DOHH2 (cell line): ENCODE measurements around the gene FOXI1.

Experiments
- H3F3A ChIP-seq: fragments of 200-600 bp; sonication (generic), shearing (Covaris generic); 2 replicates; pipeline ENCODE4 v1.6.0; 2016; ENCODE audit warnings: antibody characterized with exemption, mild to moderate bottlenecking; ENCODE audit not compliant: control insufficient read depth, insufficient read depth
- H3K27ac ChIP-seq: fragments of 200-600 bp; sonication (generic); 2 replicates; pipeline ENCODE4 v1.5.1; 2014; ENCODE audit warnings: low read depth, mild to moderate bottlenecking, low read length, moderate library complexity
- H3K27me3 ChIP-seq: fragments of 200-600 bp; sonication (generic); 2 replicates; pipeline ENCODE4 v1.6.1; 2014; ENCODE audit warnings: mild to moderate bottlenecking, low read length, mixed read lengths; ENCODE audit not compliant: control insufficient read depth
- H3K36me3 ChIP-seq: fragments of 200-600 bp; sonication (generic); 2 replicates; pipeline ENCODE4 v1.6.1; 2014; ENCODE audit warnings: mild to moderate bottlenecking, low read length, moderate library complexity, mixed read lengths; ENCODE audit not compliant: control insufficient read depth
- H3K4me1 ChIP-seq: fragments of 200-600 bp; sonication (generic); 2 replicates; pipeline ENCODE4 v1.6.1; 2014; ENCODE audit warnings: mild to moderate bottlenecking, low read length, mixed read lengths; ENCODE audit not compliant: control insufficient read depth
- H3K4me2 ChIP-seq: fragments of 200-600 bp; sonication (generic); 2 replicates; pipeline ENCODE4 v1.6.0; 2014; ENCODE audit warnings: mild to moderate bottlenecking, low read length, moderate library complexity
- H3K4me3 ChIP-seq: fragments of 200-600 bp; sonication (generic); 2 replicates; pipeline ENCODE4 v1.5.1; 2014; ENCODE audit warnings: mild to moderate bottlenecking, low read length, mixed read lengths
- H3K79me2 ChIP-seq: fragments of 200-600 bp; sonication (generic); 2 replicates; pipeline ENCODE4 v1.6.1; 2014; ENCODE audit warnings: mild to moderate bottlenecking, low read length, mixed read lengths; ENCODE audit not compliant: control insufficient read depth
- H3K9me2 ChIP-seq: fragments of 200-600 bp; sonication (generic); replicated peaks from 2 replicates; pipeline ENCODE4 v1.6.1; 2014; ENCODE audit warnings: mild to moderate bottlenecking, low read length, mixed read lengths; ENCODE audit not compliant: control insufficient read depth
- H3K9me3 ChIP-seq: fragments of 200-600 bp; sonication (generic); 2 replicates; pipeline ENCODE4 v1.6.1; 2014; ENCODE audit warnings: antibody characterized with exemption, low read length, mixed read lengths; ENCODE audit not compliant: control insufficient read depth, insufficient read depth
- H4K20me1 ChIP-seq: fragments of 200-600 bp; sonication (generic); 2 replicates; pipeline ENCODE4 v1.6.0; 2014; ENCODE audit warnings: low read depth, mild to moderate bottlenecking, antibody characterized with exemption, low read length, moderate library complexity; ENCODE audit not compliant: control insufficient read depth, insufficient read depth
- EZH2phosphoT487 ChIP-seq: fragments of 200-600 bp; sonication (generic); IDR thresholded peaks from 2 replicates; pipeline ENCODE4 v1.6.1; 2017; ENCODE audit warnings: borderline replicate concordance, mild to moderate bottlenecking, antibody characterized with exemption, low read length, moderate library complexity, mixed read lengths
- TF ChIP-seq, protein P1 (sequence below): fragments of 200-600 bp; sonication (generic); IDR thresholded peaks from one replicate; pipeline ENCODE4 v1.5.1; 2014; ENCODE audit warnings: antibody characterized with exemption, mild to moderate bottlenecking, low read depth, low read length; ENCODE audit not compliant: poor library complexity, severe bottlenecking

Gene FOXI1

DNA sequence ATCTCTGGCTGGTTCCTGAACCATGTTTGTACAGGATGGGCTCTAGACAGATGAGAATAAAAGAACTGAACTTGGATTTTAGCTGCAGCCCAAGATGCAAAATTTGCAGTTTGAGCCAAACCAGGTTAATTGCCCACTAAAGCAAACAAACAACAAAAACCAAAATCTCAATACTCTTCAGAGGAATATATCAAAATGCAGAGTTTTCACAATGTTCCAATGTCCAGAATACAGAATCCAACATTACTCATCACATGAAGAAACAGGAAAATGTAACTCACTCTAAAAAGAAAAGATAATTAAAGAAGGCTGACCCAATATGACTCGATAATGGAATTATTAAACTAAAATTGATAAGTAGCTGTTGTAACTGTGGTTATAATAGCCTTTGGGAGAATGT is 20.4 kb downstream of the FOXI1 start:
- no peaks in the 10 kb centered on the region for H3K4me1 ChIP-seq
- no peaks in the 10 kb centered on the region for H3K36me3 ChIP-seq
- no peaks in the 10 kb centered on the region for H3F3A ChIP-seq
- no peak for TF ChIP-seq EZH2phosphoT487
- TF ChIP-seq, protein P1, sequence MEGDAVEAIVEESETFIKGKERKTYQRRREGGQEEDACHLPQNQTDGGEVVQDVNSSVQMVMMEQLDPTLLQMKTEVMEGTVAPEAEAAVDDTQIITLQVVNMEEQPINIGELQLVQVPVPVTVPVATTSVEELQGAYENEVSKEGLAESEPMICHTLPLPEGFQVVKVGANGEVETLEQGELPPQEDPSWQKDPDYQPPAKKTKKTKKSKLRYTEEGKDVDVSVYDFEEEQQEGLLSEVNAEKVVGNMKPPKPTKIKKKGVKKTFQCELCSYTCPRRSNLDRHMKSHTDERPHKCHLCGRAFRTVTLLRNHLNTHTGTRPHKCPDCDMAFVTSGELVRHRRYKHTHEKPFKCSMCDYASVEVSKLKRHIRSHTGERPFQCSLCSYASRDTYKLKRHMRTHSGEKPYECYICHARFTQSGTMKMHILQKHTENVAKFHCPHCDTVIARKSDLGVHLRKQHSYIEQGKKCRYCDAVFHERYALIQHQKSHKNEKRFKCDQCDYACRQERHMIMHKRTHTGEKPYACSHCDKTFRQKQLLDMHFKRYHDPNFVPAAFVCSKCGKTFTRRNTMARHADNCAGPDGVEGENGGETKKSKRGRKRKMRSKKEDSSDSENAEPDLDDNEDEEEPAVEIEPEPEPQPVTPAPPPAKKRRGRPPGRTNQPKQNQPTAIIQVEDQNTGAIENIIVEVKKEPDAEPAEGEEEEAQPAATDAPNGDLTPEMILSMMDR: no peak
- H3K27ac ChIP-seq: no peak overlapping the region
- H3K4me3 ChIP-seq: no peak overlapping the region
- H3K9me2 ChIP-seq: no peaks in the 10 kb centered on the region
- H3K4me2 ChIP-seq: no peak overlapping the region
- peaks cover 28% of the 10 kb centered on the region for H3K27me3 ChIP-seq
- H3K79me2 ChIP-seq: no peaks in the 10 kb centered on the region
- no peaks in the 10 kb centered on the region for H4K20me1 ChIP-seq
- H3K9me3 ChIP-seq: no peaks in the 10 kb centered on the region; the same call in 1 of the 2 replicates

DNA sequence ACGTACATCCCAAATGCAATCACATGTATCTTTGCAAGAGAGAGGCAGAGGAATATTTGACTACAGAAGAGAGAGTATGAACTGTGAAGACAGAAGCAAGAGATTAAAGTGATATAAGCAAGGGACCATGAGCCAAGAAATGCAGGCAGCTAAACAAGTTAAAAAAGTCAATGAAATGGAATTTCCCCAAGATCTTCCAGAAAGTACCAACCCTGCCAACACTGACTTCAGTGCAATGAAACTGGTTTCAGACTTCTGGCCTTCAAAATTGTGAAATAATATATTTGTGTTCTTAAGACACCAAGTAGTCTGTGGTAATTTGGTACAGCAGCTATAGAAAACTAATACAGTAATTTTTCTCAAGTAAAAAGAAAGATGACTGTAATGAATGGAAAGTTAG is 20.9 kb downstream of the FOXI1 start:
- H3K36me3 ChIP-seq: no peaks in the 10 kb centered on the region
- no peak overlapping the region for H3K4me3 ChIP-seq
- TF ChIP-seq, protein P1: no peak
- no peak for TF ChIP-seq EZH2phosphoT487
- no peaks in the 10 kb centered on the region; the same call in 1 of the 2 replicates for H3K9me3 ChIP-seq
- H3F3A ChIP-seq: no peaks in the 10 kb centered on the region
- H3K27ac ChIP-seq: no peak overlapping the region
- no peak overlapping the region for H3K4me2 ChIP-seq
- no peaks in the 10 kb centered on the region for H3K4me1 ChIP-seq
- H3K79me2 ChIP-seq: no peaks in the 10 kb centered on the region
- H4K20me1 ChIP-seq: no peaks in the 10 kb centered on the region
- peaks cover 24% of the 10 kb centered on the region for H3K27me3 ChIP-seq
- H3K9me2 ChIP-seq: no peaks in the 10 kb centered on the region

DNA sequence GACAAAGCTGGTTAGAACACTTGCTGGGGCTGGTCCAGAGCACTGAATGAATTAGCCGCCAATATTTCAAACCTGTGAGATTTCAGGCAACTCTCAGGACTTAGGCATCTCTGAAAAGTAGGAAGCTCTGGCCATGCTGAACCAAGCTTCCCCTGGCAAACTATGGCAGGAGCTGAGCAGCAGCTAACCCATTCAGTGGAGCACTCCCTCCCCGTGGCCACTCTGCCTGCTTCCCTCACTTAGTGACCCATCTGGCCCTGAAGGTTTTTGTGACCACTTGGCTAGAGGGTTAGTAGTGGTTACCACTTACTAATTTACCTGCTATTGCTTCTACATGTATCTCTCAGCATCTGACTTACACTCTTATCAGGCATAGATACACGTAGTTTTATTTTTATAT is 25.5 kb downstream of the FOXI1 start:
- no peak overlapping the region for H3K27ac ChIP-seq
- H4K20me1 ChIP-seq: no peaks in the 10 kb centered on the region
- no peaks in the 10 kb centered on the region for H3F3A ChIP-seq
- H3K36me3 ChIP-seq: no peaks in the 10 kb centered on the region
- H3K9me3 ChIP-seq: no peaks in the 10 kb centered on the region; the same call in 1 of the 2 replicates
- no peaks in the 10 kb centered on the region for H3K79me2 ChIP-seq
- TF ChIP-seq, protein P1: no peak
- no peak for TF ChIP-seq EZH2phosphoT487
- no peaks in the 10 kb centered on the region for H3K4me1 ChIP-seq
- peaks cover 23% of the 10 kb centered on the region for H3K27me3 ChIP-seq
- H3K9me2 ChIP-seq: no peaks in the 10 kb centered on the region
- H3K4me3 ChIP-seq: no peak overlapping the region
- no peak overlapping the region for H3K4me2 ChIP-seq
